HepG2 (cell line): ENCODE results near the gene GOLGA7B. TPM values are rescaled to one million over a fixed set of nuclear protein-coding genes. Genes with fewer than 3 reads are reported as not detected.

Experiments
- ATF4 ChIP-seq, 2 experiments: fragments of 450-650 bp in 1 of 2; sonication (generic) in 1 of 2; formaldehyde crosslinking; IDR thresholded peaks; 2 replicates each; pipeline versions ENCODE4 v1.5.0 to v1.8.0; 2020 to 2022; ENCODE audit warnings: mild to moderate bottlenecking in 1 of 2, missing genetic modification reagents in 1 of 2
- DMTF1 ChIP-seq: sonication (generic); formaldehyde crosslinking; IDR thresholded peaks from 2 replicates; pipeline ENCODE4 v1.4.0; 2020; ENCODE audit warnings: mild to moderate bottlenecking, missing genetic modification reagents
- HDAC1 ChIP-seq: sonication (generic); formaldehyde crosslinking; IDR thresholded peaks from 2 replicates; pipeline ENCODE4 v1.5.1; 2020; ENCODE audit warnings: mild to moderate bottlenecking, missing genetic modification reagents
- HNRNPUL1 ChIP-seq: fragments of 200-400 bp; formaldehyde crosslinking; IDR thresholded peaks from 2 replicates; pipeline ENCODE4 v1.6.1; 2017; ENCODE audit warnings: low read depth, mild to moderate bottlenecking, low read length, moderate library complexity
- IRF2 ChIP-seq: IDR thresholded peaks from 2 replicates; pipeline ENCODE4 v1.6.1; 2018; ENCODE audit warnings: missing genetic modification reagents, missing compliant biosample characterization
- NR3C1 ChIP-seq: sonication (generic); formaldehyde crosslinking; IDR thresholded peaks from 2 replicates; pipeline ENCODE4 v1.4.0; 2020; ENCODE audit warnings: missing genetic modification reagents
- PCBP1 ChIP-seq: fragments of 200-400 bp; formaldehyde crosslinking; IDR thresholded peaks from 2 replicates; pipeline ENCODE4 v1.6.1; 2017; ENCODE audit warnings: mild to moderate bottlenecking, low read depth, low read length, borderline replicate concordance
- RAD51 ChIP-seq: fragments of 450-650 bp; IDR thresholded peaks from 2 replicates; pipeline ENCODE4 v1.6.1; 2016; ENCODE audit warnings: borderline replicate concordance
- RFX1 ChIP-seq: fragments of 450-650 bp; IDR thresholded peaks from 2 replicates; pipeline ENCODE4 v1.6.1; 2017
- RXRB ChIP-seq: IDR thresholded peaks from 2 replicates; pipeline ENCODE4 v1.6.1; 2016; ENCODE audit warnings: borderline replicate concordance, missing genetic modification reagents, missing compliant biosample characterization
- SALL1 ChIP-seq: sonication (generic); formaldehyde crosslinking; IDR thresholded peaks from 2 replicates; pipeline ENCODE4 v1.8.0; 2022; ENCODE audit warnings: mild to moderate bottlenecking, missing genetic modification reagents
- SRF ChIP-seq: IDR thresholded peaks from 2 replicates; pipeline ENCODE4 v1.6.1; 2011; ENCODE audit warnings: mild to moderate bottlenecking, low read depth, low read length, moderate library complexity
- ZBTB1 ChIP-seq: sonication (generic); formaldehyde crosslinking; IDR thresholded peaks from 2 replicates; pipeline ENCODE4 v1.4.0; 2020; ENCODE audit warnings: missing genetic modification reagents, borderline replicate concordance
- ZFP1 ChIP-seq: IDR thresholded peaks from 2 replicates; pipeline ENCODE4 v1.6.1; 2016
- ZFP62 ChIP-seq: sonication (generic); formaldehyde crosslinking; IDR thresholded peaks from 2 replicates; pipeline ENCODE4 v1.4.0; 2020; ENCODE audit warnings: missing genetic modification reagents
- ZNF318 ChIP-seq: sonication (generic); formaldehyde crosslinking; IDR thresholded peaks from 2 replicates; pipeline ENCODE4 v1.4.0; 2020; ENCODE audit warnings: mild to moderate bottlenecking, missing genetic modification reagents
- ZNF335 ChIP-seq: sonication (generic); formaldehyde crosslinking; IDR thresholded peaks from 2 replicates; pipeline ENCODE4 v1.4.0; 2020; ENCODE audit warnings: missing genetic modification reagents
- ZNF460 ChIP-seq: sonication (generic); formaldehyde crosslinking; IDR thresholded peaks from 2 replicates; pipeline ENCODE4 v1.5.1; 2020; ENCODE audit warnings: missing genetic modification reagents, mild to moderate bottlenecking, borderline replicate concordance
- ZNF780A ChIP-seq: sonication (generic); formaldehyde crosslinking; IDR thresholded peaks from 2 replicates; pipeline ENCODE4 v1.8.0; 2022; ENCODE audit warnings: mild to moderate bottlenecking, missing genetic modification reagents, moderate library complexity
- polyA plus RNA-seq, 8 experiments: library from polyadenylated mRNA; depleted of rRNA in 3 of 8; stranded (reverse) in 7 of 8; unstranded in 1 of 8; fragments of >200 nt; fragmentation: Illumina TruSeq in 4 of 8; extraction: Trizol in 4 of 8; gene quantifications; 2 replicates each; pipeline versions ENCODE4 v1.2.1 to v1.2.3, GENCODE V29; 2011 to 2016; ENCODE audit warnings: low read depth in 4 of 8, missing spikeins in 1 of 8, mixed read lengths in 1 of 8; ENCODE audit not compliant: insufficient read depth in 1 of 8
- total RNA-seq, 5 experiments: library from RNA; depleted of rRNA; stranded (reverse); fragments of >200 nt; fragmentation: Illumina TruSeq; extraction: Trizol; gene quantifications; 2 replicates each; pipeline ENCODE4 v1.2.3, GENCODE V29; 2016; ENCODE audit warnings: low read depth in 1 of 5

GOLGA7B gene
- total and polyA plus RNA-seq, 2 of the 13 experiments (the other 11 are each of a cell fraction or from before 2014, with no cell fraction given) = not detected

GRCh38 chr10:97869091-97870042 lies 19.7 kb downstream of the GOLGA7B start (continued):
- TF ChIP-seq ZNF780A = no peak
- TF ChIP-seq ZNF335 (CRISPR knock-in tag) = 0 out of 2 replicates have a peak, but pooled peaks have one; percentile 29
- no peak for TF ChIP-seq PCBP1
- peak; percentile 55; the same call in 1 of the 2 replicates for TF ChIP-seq SALL1 (CRISPR knock-in tag)
- TF ChIP-seq RAD51 = no peak
- no peak for TF ChIP-seq ATF4 (CRISPR knock-in tag; IDR thresholded peaks at IDR 0.05)
- no peak for TF ChIP-seq ZBTB1 (CRISPR knock-in tag)
- TF ChIP-seq IRF2 (CRISPR knock-in tag) = no peak
- TF ChIP-seq ZFP1 = no peak
- no peak for TF ChIP-seq NR3C1 (CRISPR knock-in tag)
- no peak for TF ChIP-seq ZNF460 (CRISPR knock-in tag)
- TF ChIP-seq HDAC1 (CRISPR knock-in tag) = no peak
- no peak for TF ChIP-seq RFX1
- TF ChIP-seq RXRB (CRISPR knock-in tag) = no peak
- no peak for TF ChIP-seq ZFP62 (CRISPR knock-in tag)
- no peak for TF ChIP-seq DMTF1 (CRISPR knock-in tag)
- TF ChIP-seq ZNF318 = no peak
- TF ChIP-seq HNRNPUL1 = no peak
- TF ChIP-seq SRF = no peak
